OCI-LY3 (cell line): ENCODE results near the gene EDNRB.
"Not testable (repeated sequence)": the region's sequence is repeated elsewhere in the genome, so short reads cannot be mapped to it uniquely, and the experiment has no call there.

Experiments used
- H2AFZ ChIP-seq: fragments of 200-600, 300-600 bp; shearing (Covaris generic); 2 replicates; pipeline ENCODE4 v1.6.0; 2014; ENCODE audit warnings: antibody characterized with exemption, low read depth, low read length
- H3K27ac ChIP-seq: fragments of 200-600, 300-600 bp; sonication (generic); 2 replicates; pipeline ENCODE4 v1.5.1; 2014; ENCODE audit warnings: mild to moderate bottlenecking, low read length, moderate library complexity, mixed read lengths
- H3K27me3 ChIP-seq: fragments of 200-600, 300-600 bp; sonication (generic); 2 replicates; pipeline ENCODE4 v1.6.1; 2014; ENCODE audit warnings: low read depth, low read length, mixed read lengths
- H3K36me3 ChIP-seq: fragments of 200-600, 300-600 bp; sonication (generic); replicated peaks from 2 replicates; pipeline ENCODE3; 2014; ENCODE audit warnings: low read depth, low read length, mixed read lengths
- H3K4me1 ChIP-seq: fragments of 300-600, 200-600 bp; sonication (generic); 2 replicates; pipeline ENCODE4 v1.6.1; 2014; ENCODE audit warnings: low read length, mixed read lengths
- H3K4me2 ChIP-seq: fragments of 200-600, 300-600 bp; sonication (generic); 2 replicates; pipeline ENCODE4 v1.6.1; 2014; ENCODE audit warnings: low read length, mixed read lengths
- H3K4me3 ChIP-seq: fragments of 300-600, 200-600 bp; sonication (generic); 2 replicates; pipeline ENCODE4 v1.5.1; 2014; ENCODE audit warnings: antibody characterized with exemption, mild to moderate bottlenecking, low read length, moderate library complexity
- H3K79me2 ChIP-seq: fragments of 300-600, 200-600 bp; shearing (Covaris generic); 2 replicates; pipeline ENCODE4 v1.6.1; 2014; ENCODE audit warnings: mild to moderate bottlenecking, low read length, mixed read lengths
- H3K9ac ChIP-seq: fragments of 300-600, 200-600 bp; shearing (Covaris generic); 2 replicates; pipeline ENCODE4 v1.6.0; 2014; ENCODE audit warnings: mild to moderate bottlenecking, low read length, moderate library complexity
- H3K9me3 ChIP-seq: fragments of 200-600, 300-600 bp; shearing (Covaris generic); 2 replicates; pipeline ENCODE4 v1.6.1; 2014; ENCODE audit warnings: low read length, mixed read lengths; ENCODE audit not compliant: insufficient read depth
- H4K20me1 ChIP-seq: fragments of 200-600, 300-600 bp; sonication (generic); 2 replicates; pipeline ENCODE4 v1.6.1; 2016; ENCODE audit warnings: low read length, mixed read lengths; ENCODE audit not compliant: insufficient read depth
- CTCF ChIP-seq: fragments of 200-600, 300-600 bp; sonication (generic); IDR thresholded peaks from 2 replicates; pipeline ENCODE4 v1.5.1; 2014; ENCODE audit warnings: antibody characterized with exemption, low read length, low read depth
- EZH2phosphoT487 ChIP-seq: fragments of 200-600 bp; shearing (Covaris generic); IDR thresholded peaks from 2 replicates; pipeline ENCODE4 v1.6.1; 2018; ENCODE audit warnings: antibody characterized with exemption, mixed run types, low read depth

The EDNRB gene

GRCh38 chr13:77859450-77859849, 59.2 kb downstream of the EDNRB start:
- Histone ChIP-seq H3K27ac (no peak overlapping the region), H3K27me3 (no peaks in the 10 kb centered on the region), H3K4me3 (no peak overlapping the region), H2AFZ (no peak overlapping the region), H3K36me3 (no peaks in the 10 kb centered on the region), H3K4me1 (peaks cover 11% of the 10 kb centered on the region), H3K9ac (no peak overlapping the region), H3K79me2 (no peaks in the 10 kb centered on the region), H3K4me2 (no peak overlapping the region), H3K9me3 (no peaks in the 10 kb centered on the region), H4K20me1 (no peaks in the 10 kb centered on the region)
- TF ChIP-seq CTCF, result no peak
- no peak for TF ChIP-seq EZH2phosphoT487

GRCh38 chr13:77857531-77858209, 61.0 kb downstream of the EDNRB start:
- Histone ChIP-seq H3K36me3 (no peaks in the 10 kb centered on the region), H3K27me3 (no peaks in the 10 kb centered on the region), H3K9ac (no peak overlapping the region), H3K4me1 (peaks cover 5% of the 10 kb centered on the region; the same call in 1 of the 2 replicates), H3K4me3 (no peak overlapping the region), H2AFZ (no peak overlapping the region), H3K79me2 (no peaks in the 10 kb centered on the region), H3K4me2 (no peak overlapping the region), H3K27ac (no peak overlapping the region), H3K9me3 (no peaks in the 10 kb centered on the region), H4K20me1 (no peaks in the 10 kb centered on the region)
- no peak for TF ChIP-seq EZH2phosphoT487
- TF ChIP-seq CTCF, result no peak

- no peaks in the 10 kb centered on the region for H4K20me1 ChIP-seq
- TF ChIP-seq EZH2phosphoT487 (no peak), CTCF (no peak)
- H3K36me3 ChIP-seq, result no peaks in the 10 kb centered on the region
- no peak overlapping the region for H3K27ac ChIP-seq
- H3K4me1 ChIP-seq, result no peaks in the 10 kb centered on the region
- H3K4me2 ChIP-seq, result no peak overlapping the region
- no peak overlapping the region for H3K9ac ChIP-seq
- H3K79me2 ChIP-seq, result no peaks in the 10 kb centered on the region
- no peak overlapping the region for H3K4me3 ChIP-seq
- H3K9me3 ChIP-seq, result no peaks in the 10 kb centered on the region
- H2AFZ ChIP-seq, result no peak overlapping the region
- no peaks in the 10 kb centered on the region for H3K27me3 ChIP-seq
Observed at GRCh38 chr13:77853703-77854102, 64.9 kb downstream of the EDNRB start.

GRCh38 chr13:77848050-77848449, 70.6 kb downstream of the EDNRB start:
- H3K4me3 ChIP-seq, H2AFZ ChIP-seq, H3K27me3 ChIP-seq, H3K79me2 ChIP-seq, H3K9ac ChIP-seq, H3K36me3 ChIP-seq, H3K9me3 ChIP-seq, H4K20me1 ChIP-seq, H3K27ac ChIP-seq, H3K4me2 ChIP-seq: not testable (repeated sequence)
- H3K4me1 ChIP-seq, result peaks cover 15% of the 10 kb centered on the region
